CD14-positive monocyte (primary cell): ENCODE results near the gene UGT1A10. TPM values are rescaled to one million over a fixed set of nuclear protein-coding genes. Genes with fewer than 3 reads are reported as not detected.

Source experiments
- DNase-seq, 3 donors: peaks; one replicate each; pipeline ENCODE4 v3.0.0-alpha.2; 2011 to 2022
- H2AFZ ChIP-seq: 2 replicates; pipeline ENCODE4 v1.6.0; 2012; ENCODE audit warnings: mild to moderate bottlenecking, low read depth, low read length, inconsistent platforms; ENCODE audit not compliant: insufficient read depth, poor library complexity, severe bottlenecking
- H3K27ac ChIP-seq, 2 donors: 1 replicate in 1 of 2; 2 replicates in 1 of 2; pipeline ENCODE4 v1.5.1; 2012 to 2013; ENCODE audit warnings: low read length in 2 of 2, control low read depth in 1 of 2, inconsistent platforms in 1 of 2, low read depth in 1 of 2, mild to moderate bottlenecking in 1 of 2
- H3K27me3 ChIP-seq, 2 donors: one replicate each; pipeline versions ENCODE4 v1.6.0 to v1.6.1; 2011 to 2013; ENCODE audit warnings: low read length in 2 of 2; ENCODE audit not compliant: control insufficient read depth in 2 of 2, insufficient read depth in 2 of 2
- H3K36me3 ChIP-seq, 2 donors: replicated peaks in 1 of 2; 1 replicate in 1 of 2; 2 replicates in 1 of 2; pipeline versions ENCODE4 v1.5.1 to v1.6.1; 2012 to 2013; ENCODE audit warnings: low read length in 2 of 2, control low read depth in 1 of 2, inconsistent platforms in 1 of 2, mild to moderate bottlenecking in 1 of 2; ENCODE audit not compliant: insufficient read depth in 2 of 2, control insufficient read depth in 1 of 2
- H3K4me1 ChIP-seq, 2 donors: 1 replicate in 1 of 2; 2 replicates in 1 of 2; pipeline versions ENCODE4 v1.5.1 to v1.6.1; 2012 to 2013; ENCODE audit warnings: low read length in 2 of 2, control low read depth in 1 of 2, inconsistent platforms in 1 of 2, mild to moderate bottlenecking in 1 of 2, moderate library complexity in 1 of 2; ENCODE audit not compliant: insufficient read depth in 2 of 2, control insufficient read depth in 1 of 2
- H3K4me2 ChIP-seq: replicated peaks from 2 replicates; pipeline ENCODE3; 2012; ENCODE audit warnings: low read length, moderate library complexity, mild to moderate bottlenecking; ENCODE audit not compliant: poor library complexity, severe bottlenecking; ENCODE audit errors: extremely low read depth
- H3K4me3 ChIP-seq, 3 experiments: fragments of 200-600 bp in 1 of 3; sonication (generic) in 1 of 3; replicated peaks in 1 of 3; 1 replicate in 2 of 3; 2 replicates in 1 of 3; pipeline ENCODE4 v1.5.1; 2011 to 2013; ENCODE audit warnings: low read length in 3 of 3, mild to moderate bottlenecking in 3 of 3, control low read depth in 2 of 3, low read depth in 2 of 3, inconsistent platforms in 1 of 3, moderate library complexity in 1 of 3
- H3K79me2 ChIP-seq: 2 replicates; pipeline ENCODE4 v1.6.0; 2012; ENCODE audit warnings: mild to moderate bottlenecking, control low read depth, inconsistent platforms, low read length, moderate library complexity; ENCODE audit not compliant: insufficient read depth
- H3K9ac ChIP-seq: 2 replicates; pipeline ENCODE4 v1.6.0; 2017; ENCODE audit warnings: low read length, mild to moderate bottlenecking; ENCODE audit not compliant: insufficient read depth, poor library complexity, severe bottlenecking
- H3K9me3 ChIP-seq, 2 donors: replicated peaks in 1 of 2; 1 replicate in 1 of 2; 2 replicates in 1 of 2; pipeline versions ENCODE4 v1.5.1 to v1.6.1; 2012 to 2013; ENCODE audit warnings: low read length in 2 of 2, control low read depth in 1 of 2; ENCODE audit not compliant: control insufficient read depth in 1 of 2, insufficient read depth in 1 of 2
- H4K20me1 ChIP-seq: 2 replicates; pipeline ENCODE4 v1.6.0; 2012; ENCODE audit warnings: mild to moderate bottlenecking, low read length, control low read depth, moderate library complexity; ENCODE audit not compliant: insufficient read depth
- H3K27ac Mint-ChIP-seq, 7 donors: one replicate each; pipeline ENCODE4 v1.8.0; 2020; ENCODE audit warnings: mild to moderate bottlenecking in 7 of 7, mixed read lengths in 7 of 7, moderate library complexity in 6 of 7, inconsistent platforms in 2 of 7
- H3K27me3 Mint-ChIP-seq, 3 donors: one replicate each; pipeline ENCODE4 v1.8.0; 2021 to 2022; ENCODE audit warnings: low read depth in 3 of 3, mild to moderate bottlenecking in 3 of 3, mixed read lengths in 3 of 3, moderate library complexity in 3 of 3, inconsistent platforms in 1 of 3
- H3K36me3 Mint-ChIP-seq, 2 donors: one replicate each; pipeline ENCODE4 v1.8.0; 2020; ENCODE audit warnings: mixed read lengths in 2 of 2, inconsistent platforms in 1 of 2, mild to moderate bottlenecking in 1 of 2
- H3K4me1 Mint-ChIP-seq: one replicate; pipeline ENCODE4 v1.8.0; 2020; ENCODE audit warnings: mild to moderate bottlenecking, mixed read lengths
- H3K4me3 Mint-ChIP-seq, 2 donors: one replicate each; pipeline ENCODE4 v1.8.0; 2020; ENCODE audit warnings: mild to moderate bottlenecking in 2 of 2, mixed read lengths in 2 of 2, moderate library complexity in 1 of 2
- H3K9me3 Mint-ChIP-seq, 7 donors: one replicate each; pipeline ENCODE4 v1.8.0; 2020 to 2022; ENCODE audit warnings: mixed read lengths in 7 of 7, mild to moderate bottlenecking in 6 of 7, moderate library complexity in 6 of 7, inconsistent platforms in 2 of 7
- CTCF ChIP-seq: fragments of 200-600 bp; IDR thresholded peaks from one replicate; pipeline ENCODE4 v1.8.0; 2022; ENCODE audit warnings: antibody characterized with exemption, mild to moderate bottlenecking
- WGBS: methylation state at CpG from one replicate; pipeline ENCODE4 v1.1.5; 2013; ENCODE audit warnings: missing lambda C conversion rate; ENCODE audit not compliant: insufficient coverage; 5-methylcytosine and 5-hydroxymethylcytosine counted together
- intact Hi-C, 2 donors: fragments of 100-400 bp; cut with micrococcal nuclease; formaldehyde crosslinking; loops; one replicate each; pipeline versions ENCODE4 v1.15.0 to v1.15.1; 2023
- polyA plus RNA-seq, 3 donors: library from polyadenylated mRNA; depleted of rRNA in 1 of 3; unstranded in 2 of 3; stranded (reverse) in 1 of 3; fragments of 300-500 nt in 2 of 3; fragments of >200 nt in 1 of 3; fragmentation: Illumina TruSeq in 2 of 3; gene quantifications; 1 replicate in 2 of 3; 2 replicates in 1 of 3; pipeline ENCODE4 v1.2.3, GENCODE V29; 2012 to 2021

UGT1A10 gene
- polyA plus RNA-seq, 3 donors: not detected

- Histone ChIP-seq H3K27ac (no peak within 1 kb of the TSS), H3K9me3 (no peaks in the 10 kb centered on the region), H4K20me1 (no peaks in the 10 kb centered on the region), H3K9ac (no peak within 1 kb of the TSS), H3K4me3 (no peak within 1 kb of the TSS), H3K79me2 (no peaks in the 10 kb centered on the region), H3K27me3 (no peaks in the 10 kb centered on the region), H3K4me2 (no peak within 1 kb of the TSS), H3K4me1 (no peaks in the 10 kb centered on the region), H3K36me3 (no peaks in the 10 kb centered on the region), H2AFZ (no peak within 1 kb of the TSS)
- Mint-ChIP-seq H3K27ac (no peak within 1 kb of the TSS), H3K9me3 (peaks cover 0 to 3% (median 0%) of the 10 kb centered on the region in 7 donors), H3K27me3 (peaks cover 0 to 4% (median 0%) of the 10 kb centered on the region in 3 donors), H3K4me3 (no peak within 1 kb of the TSS), H3K4me1 (peaks cover 2% of the 10 kb centered on the region), H3K36me3 (no peaks in the 10 kb centered on the region)
- no peak for TF ChIP-seq CTCF
- DNase-seq: no peak
- intact Hi-C loops: no loop called here
- WGBS: 90% methylated on average over 3 of the region's 5 CpGs
Observed at GRCh38 chr2:233681521-233682099, 45.4 kb downstream of the UGT1A10 start, which contains the start of gene UGT1A7. Gene UGT1A7, plus strand, starts transcription at chr2:233681901. Its CDS starts 37 bp downstream, at chr2:233681938.

- no peak overlapping the region for H3K27ac Mint-ChIP-seq
- Histone ChIP-seq H3K36me3 (no peaks in the 10 kb centered on the region), H3K27ac (no peak overlapping the region), H3K9me3 (no peaks in the 10 kb centered on the region), H3K4me2 (no peak overlapping the region), H3K79me2 (no peaks in the 10 kb centered on the region), H3K27me3 (no peaks in the 10 kb centered on the region), H3K4me3 (no peak overlapping the region), H3K9ac (no peak overlapping the region), H3K4me1 (no peaks in the 10 kb centered on the region), H4K20me1 (no peaks in the 10 kb centered on the region), H2AFZ (no peak overlapping the region)
- no peak overlapping the region for H3K4me3 Mint-ChIP-seq
- H3K36me3 Mint-ChIP-seq: no peaks in the 10 kb centered on the region
- no CpG with 5 or more reads among the region's 1 CpG for WGBS
- peaks cover 0 to 5% (median 0%) of the 10 kb centered on the region in 7 donors for H3K9me3 Mint-ChIP-seq
- peaks cover 0 to 4% (median 0%) of the 10 kb centered on the region in 3 donors for H3K27me3 Mint-ChIP-seq
- H3K4me1 Mint-ChIP-seq: peaks cover 2% of the 10 kb centered on the region
- intact Hi-C loops: no loop called here
- no peak for TF ChIP-seq CTCF
- no peak for DNase-seq
Observed at GRCh38 chr2:233684640-233685039, 48.4 kb downstream of the UGT1A10 start.
